HCT116 (cell line): Measurements from ENCODE around the gene KLHL22.
A peak's percentile ranks its signal among the peaks of the same experiment; 100 is the strongest.

ENCODE experiments used
- CTCF ChIP-seq, 3 experiments: fragments of 200-600 bp in 1 of 3; sonication (generic) in 1 of 3; IDR thresholded peaks in 2 of 3; conservative IDR thresholded peaks in 1 of 3; 2 replicates each; pipeline ENCODE4 v1.5.1; 2012 to 2017; ENCODE audit warnings: low read depth in 2 of 3, low read length in 2 of 3, antibody characterized with exemption in 1 of 3, borderline replicate concordance in 1 of 3, control low read depth in 1 of 3, mild to moderate bottlenecking in 1 of 3, mixed read lengths in 1 of 3, mixed run types in 1 of 3, moderate library complexity in 1 of 3; ENCODE audit not compliant: insufficient read depth in 1 of 3
- EZH2 ChIP-seq: fragments of 200-600 bp; sonication (generic); IDR thresholded peaks from 2 replicates; pipeline ENCODE4 v1.6.1; 2017; ENCODE audit warnings: antibody characterized with exemption, mixed run types
- JUND ChIP-seq: IDR thresholded peaks from 2 replicates; pipeline ENCODE4 v1.6.1; 2012
- POLR2AphosphoS5 ChIP-seq: IDR thresholded peaks from 2 replicates; pipeline ENCODE4 v1.6.1; 2011; ENCODE audit warnings: mild to moderate bottlenecking, low read depth, low read length, moderate library complexity
- RAD21 ChIP-seq: IDR thresholded peaks from 2 replicates; pipeline ENCODE4 v1.6.1; 2012; ENCODE audit warnings: low read depth, mild to moderate bottlenecking
- SP1 ChIP-seq: IDR thresholded peaks from 2 replicates; pipeline ENCODE4 v1.6.1; 2012; ENCODE audit warnings: low read depth
- ZNF274 ChIP-seq: fragments of 200-500 bp; sonication (Bioruptor generic); IDR thresholded peaks from 2 replicates; pipeline ENCODE4 v1.6.1; 2014; ENCODE audit warnings: mild to moderate bottlenecking, low read depth, low read length, inconsistent platforms

GRCh38 chr22:20418211-20418788 lies 77.3 kb downstream of the KLHL22 start:
- TF ChIP-seq SP1 (no peak), ZNF274 (no peak), CTCF (IDR thresholded peaks at IDR 0.05 in 2 of 3, conservative IDR thresholded peaks at IDR 0.05 in 1 of 3; ENCODE audit: borderline replicate concordance in 1 of 3, insufficient read depth in 1 of 3, low read depth in 2 of 3, low read length in 2 of 3) (peak; percentile 80 to 89 (median 85)), POLR2AphosphoS5 (no peak), EZH2 (no peak), RAD21 (peak; percentile 95), JUND (no peak)
